ENCODE results near the gene CCDC177. TPM values are rescaled to one million over a fixed set of nuclear protein-coding genes. Genes with fewer than 3 reads are reported as not detected.
A peak's percentile ranks its signal among the peaks of the same experiment; 100 is the strongest.
"Not testable (repeated sequence)": the region's sequence is repeated elsewhere in the genome, so short reads cannot be mapped to it uniquely, and the experiment has no call there.

CCDC177 gene
- total RNA-seq, 1 donor from 2014 or later: not detected

DNA sequence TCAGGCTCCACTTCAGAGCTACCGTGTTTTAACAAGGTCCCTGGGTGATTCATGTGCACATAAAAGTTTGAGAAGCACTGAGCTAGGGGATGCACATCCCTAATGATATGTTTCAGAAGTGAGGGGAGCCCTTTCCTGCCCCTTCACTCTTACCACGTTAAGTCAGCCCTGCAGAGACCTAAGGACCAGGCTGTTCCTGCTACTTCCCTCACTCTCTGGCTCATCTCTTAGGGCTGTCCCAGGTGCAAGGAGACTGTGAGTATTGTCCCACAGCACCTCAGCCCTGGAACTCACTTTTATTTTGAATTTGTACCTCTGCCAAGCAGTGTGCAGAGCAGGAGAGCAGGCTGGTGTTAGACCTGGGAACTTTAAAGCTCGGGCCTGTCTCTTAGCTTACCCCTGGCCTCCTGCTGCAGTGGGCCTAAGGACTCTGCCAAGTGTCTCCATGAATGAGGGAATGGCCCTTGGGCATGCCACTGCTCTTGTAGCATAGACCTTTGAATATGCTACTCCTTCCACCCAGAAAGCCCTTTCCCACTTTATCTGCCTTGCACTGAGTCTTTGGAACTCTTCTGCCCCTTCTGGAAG lies 25.7 kb upstream of the CCDC177 start:
- no peak for DNase-seq (ENCODE audit: extremely low read depth, low read depth, low spot score)

DNA sequence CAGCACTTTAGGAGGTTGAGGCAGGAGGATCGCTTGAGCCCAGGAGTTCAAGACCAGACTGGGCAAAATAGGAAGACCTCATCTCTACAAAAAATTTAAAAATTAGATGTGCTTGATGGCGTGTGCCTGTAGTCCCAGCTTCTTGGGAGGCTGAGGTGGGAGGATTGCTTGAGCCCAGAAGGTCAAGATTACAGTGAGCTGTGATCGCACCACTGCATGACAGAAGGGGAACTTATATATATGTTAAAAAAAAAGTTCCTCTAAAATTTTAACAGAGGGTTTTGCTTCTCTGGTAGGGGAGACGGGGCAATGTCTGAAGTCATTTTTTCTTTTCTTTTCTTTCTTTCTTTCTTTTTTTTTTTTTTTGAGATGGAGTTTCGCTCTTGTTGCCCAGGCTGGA lies 24.8 kb upstream of the CCDC177 start:
- DNase-seq (ENCODE audit: extremely low read depth, low read depth, low spot score): not testable (repeated sequence)

DNA sequence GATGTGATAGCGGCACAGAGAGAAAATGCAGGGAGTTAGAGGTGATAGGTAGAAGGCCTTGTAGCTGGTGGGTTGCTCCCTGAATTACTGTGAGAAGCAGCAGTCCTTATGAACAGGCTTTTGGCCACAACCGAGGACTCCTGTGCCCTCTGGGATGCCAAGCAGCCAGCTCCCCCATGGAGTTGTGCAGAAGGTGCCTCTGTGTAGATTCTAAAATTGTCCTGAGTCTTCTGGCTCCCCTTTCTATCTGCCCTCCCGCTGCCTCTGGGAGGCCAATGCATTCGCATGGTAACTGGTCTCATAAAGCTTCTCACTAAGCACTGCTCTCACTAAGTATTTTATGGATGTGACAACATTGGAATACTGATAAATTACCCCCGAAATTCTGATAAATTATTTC lies 20.7 kb upstream of the CCDC177 start:
- DNase-seq (ENCODE audit: extremely low read depth, low read depth, low spot score): no peak

DNA sequence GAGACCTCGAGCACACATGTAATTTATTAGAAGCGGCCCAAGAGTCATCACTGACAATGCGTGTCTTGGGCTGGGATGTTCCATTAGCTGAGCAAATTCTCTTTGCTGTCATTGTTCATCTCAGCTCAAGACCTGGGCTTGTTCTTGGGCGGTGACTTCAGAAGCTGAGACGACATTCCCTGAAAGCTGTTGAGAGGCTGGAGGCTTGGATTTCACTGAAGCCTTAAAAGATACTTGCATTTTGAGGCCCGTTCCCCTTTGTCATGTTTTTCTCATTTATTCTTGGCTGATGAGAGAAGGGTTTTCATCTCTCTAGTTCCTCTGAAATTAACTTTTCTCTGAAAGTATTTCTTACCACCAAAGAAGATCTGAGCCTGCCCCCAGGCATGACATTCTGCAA lies 20.2 kb upstream of the CCDC177 start:
- no peak for DNase-seq (ENCODE audit: extremely low read depth, low read depth, low spot score)

DNA sequence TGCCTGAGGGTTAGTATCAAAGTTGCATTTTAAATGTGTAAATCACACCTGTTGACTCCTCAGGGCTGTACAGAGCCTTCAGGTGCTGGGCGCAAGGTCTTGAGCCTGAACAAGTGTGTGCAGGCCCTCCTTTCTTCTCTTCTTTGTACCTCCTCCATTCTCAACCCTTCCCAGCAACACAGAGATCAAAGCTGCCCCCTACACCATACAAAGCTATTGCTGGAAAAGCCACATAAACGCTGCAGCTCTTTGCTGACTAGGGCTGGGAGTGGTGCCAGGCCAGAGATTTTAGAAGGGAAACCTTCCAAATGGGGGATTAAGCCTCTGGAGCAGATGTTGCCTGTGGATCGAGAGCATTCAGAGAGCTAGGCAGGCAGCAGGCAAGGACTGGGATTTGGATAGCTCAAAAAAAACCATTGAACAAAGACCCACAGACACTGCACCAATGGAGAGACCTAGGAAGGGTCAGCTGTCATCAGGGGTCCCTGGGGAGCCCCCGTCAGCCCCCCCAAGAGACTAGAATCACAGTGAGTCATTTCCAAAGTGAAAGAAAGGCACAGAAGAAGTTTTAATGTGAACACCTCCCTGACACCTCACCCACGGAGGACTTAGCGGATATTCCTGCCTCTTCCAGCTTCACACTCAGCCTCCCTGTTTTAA lies 18.5 kb upstream of the CCDC177 start:
- no peak for DNase-seq (ENCODE audit: extremely low read depth, low read depth, low spot score)

DNA sequence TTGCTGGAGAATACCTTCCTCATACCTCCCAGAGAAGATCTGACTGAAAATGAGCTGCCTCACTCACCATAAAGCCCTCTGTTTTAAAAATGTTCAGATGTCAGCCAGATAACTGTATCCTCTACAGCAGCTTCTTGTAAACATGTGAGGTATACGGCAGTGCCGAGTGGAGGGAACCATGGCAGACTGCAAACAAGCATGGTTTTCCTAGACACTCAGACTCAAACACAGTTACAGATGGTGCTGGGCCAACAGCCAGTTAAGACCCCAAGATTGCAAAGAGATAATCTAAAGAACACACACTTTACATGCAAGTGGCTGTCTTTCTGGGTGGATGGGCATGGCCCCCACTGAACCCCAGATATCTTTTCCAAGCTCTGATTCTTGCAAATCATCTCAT lies 16.6 kb upstream of the CCDC177 start:
- DNase-seq (ENCODE audit: extremely low read depth, low read depth, low spot score): no peak

DNA sequence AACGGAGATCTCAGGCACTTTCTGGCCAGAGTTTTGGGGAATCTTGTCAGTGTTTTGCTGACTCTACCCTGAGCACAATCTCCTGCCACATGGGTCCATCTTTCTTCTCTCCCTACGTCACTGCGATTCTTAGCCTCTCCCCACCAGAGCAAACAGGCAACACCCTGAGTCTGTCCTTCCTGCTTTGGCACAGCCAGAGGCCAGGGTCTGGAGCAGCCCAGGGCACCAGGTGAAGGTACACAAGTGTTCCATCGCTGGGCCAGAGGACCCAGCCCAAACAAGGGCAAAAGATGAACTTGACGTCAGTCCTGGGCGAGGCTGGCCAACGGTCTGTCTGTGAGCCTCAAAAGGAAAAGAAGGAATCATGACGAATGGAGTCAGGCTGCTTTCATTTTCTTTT lies 12.7 kb upstream of the CCDC177 start:
- DNase-seq (ENCODE audit: extremely low read depth, low read depth, low spot score): no peak

DNA sequence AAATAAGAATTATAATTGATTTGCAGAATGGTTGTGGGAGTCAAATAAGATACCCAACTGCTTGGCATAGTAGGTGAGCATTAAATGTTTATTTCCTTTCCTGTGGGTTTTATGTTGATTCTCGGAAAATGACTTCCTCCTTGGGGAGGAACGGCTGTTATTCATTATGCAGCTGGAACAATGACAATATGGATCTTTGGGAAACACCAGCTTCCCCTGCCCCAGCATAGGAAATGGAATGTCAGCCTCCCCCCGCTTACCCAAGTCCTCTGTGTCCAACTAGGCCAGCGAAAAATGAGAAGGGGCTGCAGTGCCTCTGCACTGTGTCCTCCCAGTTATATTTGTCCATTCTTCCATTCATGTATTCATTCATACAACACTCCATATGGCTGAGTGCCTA lies 11.7 kb upstream of the CCDC177 start:
- peak; percentile 66 for DNase-seq (ENCODE audit: extremely low read depth, low read depth, low spot score)

DNA sequence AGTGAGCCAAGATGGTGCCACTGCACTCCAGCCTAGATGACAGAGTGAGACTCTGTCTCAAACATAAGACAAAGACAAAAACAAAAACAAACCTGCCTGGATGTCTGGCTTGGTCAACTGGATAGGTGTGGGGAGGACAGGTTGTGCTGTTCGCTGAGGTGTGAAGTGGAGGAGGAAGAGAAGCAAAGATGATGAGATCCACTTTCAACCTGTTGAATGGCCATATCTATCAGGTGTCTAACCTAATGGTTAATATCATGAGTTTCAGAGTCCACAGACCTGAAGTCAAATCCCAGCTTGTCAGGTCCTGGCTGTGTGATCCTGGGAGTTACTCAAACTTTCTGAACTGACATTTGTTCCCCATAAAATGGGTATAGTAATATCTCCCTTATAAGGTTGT lies 9.7 kb upstream of the CCDC177 start:
- no peak for DNase-seq (ENCODE audit: extremely low read depth, low read depth, low spot score)

DNA sequence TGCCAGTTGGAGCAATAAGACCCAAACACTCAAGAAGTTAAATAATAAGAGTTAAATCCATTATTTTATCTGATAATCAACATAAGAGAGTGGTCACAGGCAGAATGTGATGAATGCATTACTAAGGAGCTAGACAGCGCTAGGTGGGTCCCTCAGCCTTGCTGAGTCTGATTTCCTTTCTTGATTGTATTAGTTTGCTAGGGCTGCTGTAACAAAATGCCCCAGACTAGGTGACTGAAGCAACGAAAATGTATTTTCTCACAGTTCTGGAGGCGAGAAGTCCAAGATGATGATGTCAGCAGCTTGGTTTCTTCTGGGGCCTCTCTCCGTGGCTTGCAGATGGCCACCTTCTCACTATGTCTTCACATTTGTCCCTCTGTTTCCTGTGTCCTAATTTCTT lies 8.2 kb upstream of the CCDC177 start:
- DNase-seq (ENCODE audit: extremely low read depth, low read depth, low spot score): no peak

DNA sequence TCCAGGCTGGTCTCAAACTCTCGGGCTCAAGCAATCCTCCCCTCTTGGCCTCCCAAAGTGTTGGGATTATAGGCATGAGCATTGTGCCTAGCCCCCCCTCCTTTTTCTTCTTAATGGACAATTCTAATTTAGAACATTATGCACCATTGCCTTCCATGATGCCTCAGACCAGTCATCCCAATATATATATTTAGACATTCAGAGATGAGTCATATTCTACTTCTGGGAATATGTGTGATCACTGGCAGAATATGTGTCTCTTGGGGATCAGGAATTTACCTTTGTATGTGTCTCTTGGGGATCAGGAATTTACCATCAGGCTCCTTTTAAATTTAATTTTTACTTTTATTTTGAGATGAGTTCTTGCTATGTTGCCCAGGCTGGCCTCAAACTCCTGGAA lies 7.5 kb upstream of the CCDC177 start:
- DNase-seq (ENCODE audit: extremely low read depth, low read depth, low spot score): no peak

DNA sequence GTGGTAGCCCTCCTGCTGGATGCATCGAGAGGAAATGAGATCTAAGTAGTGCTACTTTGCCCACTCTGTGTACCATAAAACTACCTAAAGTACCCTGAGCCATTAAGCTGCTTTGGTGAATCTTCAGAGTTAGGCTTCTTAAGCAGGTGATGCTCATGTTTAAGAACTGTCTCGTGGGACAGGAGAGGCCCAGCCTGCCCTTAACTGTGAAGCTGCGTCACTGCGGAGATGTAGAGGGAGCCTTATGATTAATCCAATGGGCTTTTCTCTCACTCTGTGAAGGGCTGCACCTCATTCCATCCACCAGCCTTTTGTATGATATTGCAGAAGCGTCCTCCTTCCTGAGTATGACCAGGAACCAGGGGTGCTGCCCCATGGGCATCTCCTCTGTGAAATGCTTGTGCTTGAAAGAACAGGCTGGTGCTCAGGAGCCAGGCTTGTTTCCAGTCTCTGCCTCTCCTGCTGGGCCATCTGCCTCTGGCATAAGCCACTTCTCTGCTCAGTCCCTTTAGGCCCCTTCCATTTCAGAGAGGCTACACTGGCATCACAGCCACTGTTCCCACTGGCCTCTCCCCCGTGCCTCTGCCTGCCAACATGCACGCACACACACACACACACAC lies 6.8 kb upstream of the CCDC177 start:
- no peak for DNase-seq (ENCODE audit: extremely low read depth, low read depth, low spot score)

DNA sequence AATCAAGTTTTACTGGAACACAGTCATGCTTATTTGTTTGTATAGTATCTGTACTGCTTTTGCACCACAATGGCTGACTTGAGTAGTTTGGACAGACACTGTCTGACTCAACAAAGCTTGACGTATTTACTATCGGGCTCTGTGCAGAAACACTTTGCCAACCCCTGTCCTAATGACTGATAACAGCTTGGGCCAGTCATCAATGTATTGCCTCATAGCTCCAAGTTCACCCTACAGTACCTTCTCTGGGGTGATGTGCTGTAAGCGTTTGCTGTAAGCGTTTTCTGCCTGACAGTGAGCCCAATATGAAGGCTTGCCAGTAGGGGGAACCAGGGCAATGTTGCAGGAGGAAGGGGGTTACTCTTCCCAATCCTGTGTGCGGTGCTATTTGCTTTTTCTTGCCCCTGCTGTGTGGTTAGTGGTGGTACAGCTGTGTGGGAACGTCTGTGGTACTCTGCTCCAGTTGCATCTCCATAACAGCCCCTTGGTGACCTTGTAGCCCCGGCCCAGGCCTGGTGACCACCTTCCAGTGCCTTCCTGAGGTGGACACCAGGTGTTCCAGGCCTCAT lies 5.4 kb upstream of the CCDC177 start:
- no peak for DNase-seq (ENCODE audit: extremely low read depth, low read depth, low spot score)

DNA sequence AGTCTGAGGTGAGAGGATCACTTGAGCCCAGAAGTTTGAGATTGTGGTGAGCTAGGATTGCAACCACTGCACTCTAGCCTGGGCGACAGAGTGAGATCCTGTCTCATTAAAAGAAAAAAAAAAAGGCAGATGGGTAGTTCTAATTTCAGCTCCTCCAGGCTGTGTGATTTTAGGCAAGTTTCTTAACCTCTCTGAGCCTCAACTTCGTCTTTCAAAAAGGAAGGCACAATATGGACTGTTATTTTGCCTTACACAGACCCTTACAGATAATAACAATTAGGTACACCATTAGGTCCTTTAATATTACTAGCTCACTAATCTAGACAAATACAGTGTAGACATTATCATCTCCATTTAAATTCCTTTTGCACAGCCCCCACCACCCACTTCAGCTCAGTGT lies 4.8 kb upstream of the CCDC177 start:
- no peak for DNase-seq (ENCODE audit: extremely low read depth, low read depth, low spot score)

DNA sequence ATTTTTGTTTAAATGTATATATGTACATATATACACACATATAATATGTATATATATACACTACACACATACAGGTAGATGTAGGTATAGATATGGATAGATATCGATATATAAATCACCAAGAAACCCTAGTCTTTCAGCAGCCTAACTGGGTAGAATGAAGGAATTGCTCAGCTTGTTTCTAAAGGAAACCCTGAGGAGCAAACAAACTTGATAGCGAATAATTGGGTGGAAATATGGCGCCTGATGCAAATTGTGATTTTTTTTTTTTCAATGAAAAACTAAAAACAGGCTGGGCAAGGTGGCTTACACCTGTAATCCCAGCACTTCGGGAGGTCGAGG lies 254 bp upstream of the CCDC177 start:
- no peak for DNase-seq (ENCODE audit: extremely low read depth, low read depth, low spot score)

DNA sequence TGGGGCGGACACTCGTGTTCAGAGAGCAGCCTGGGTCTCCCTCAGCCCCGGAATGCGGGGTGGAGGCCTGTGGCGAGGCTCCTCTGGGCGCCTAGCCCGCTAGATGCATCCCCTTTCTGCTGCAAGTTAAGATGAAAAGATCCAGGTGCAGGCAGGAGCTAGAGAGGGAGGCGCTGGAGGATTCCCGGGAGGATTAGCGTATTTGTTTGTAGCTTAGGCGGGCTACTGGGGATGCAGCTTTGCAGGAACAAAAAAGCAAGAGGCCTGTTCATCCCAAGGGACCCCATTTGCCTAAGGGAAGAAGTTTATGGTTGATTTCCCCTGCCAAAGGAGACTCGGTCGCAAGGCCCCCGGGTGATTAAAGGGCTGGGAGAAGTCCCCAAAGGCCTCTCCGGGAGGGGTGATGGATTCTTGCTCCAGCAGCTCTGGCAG lies 824 bp downstream of the CCDC177 start:
- no peak for DNase-seq (ENCODE audit: extremely low read depth, low read depth, low spot score)

DNA sequence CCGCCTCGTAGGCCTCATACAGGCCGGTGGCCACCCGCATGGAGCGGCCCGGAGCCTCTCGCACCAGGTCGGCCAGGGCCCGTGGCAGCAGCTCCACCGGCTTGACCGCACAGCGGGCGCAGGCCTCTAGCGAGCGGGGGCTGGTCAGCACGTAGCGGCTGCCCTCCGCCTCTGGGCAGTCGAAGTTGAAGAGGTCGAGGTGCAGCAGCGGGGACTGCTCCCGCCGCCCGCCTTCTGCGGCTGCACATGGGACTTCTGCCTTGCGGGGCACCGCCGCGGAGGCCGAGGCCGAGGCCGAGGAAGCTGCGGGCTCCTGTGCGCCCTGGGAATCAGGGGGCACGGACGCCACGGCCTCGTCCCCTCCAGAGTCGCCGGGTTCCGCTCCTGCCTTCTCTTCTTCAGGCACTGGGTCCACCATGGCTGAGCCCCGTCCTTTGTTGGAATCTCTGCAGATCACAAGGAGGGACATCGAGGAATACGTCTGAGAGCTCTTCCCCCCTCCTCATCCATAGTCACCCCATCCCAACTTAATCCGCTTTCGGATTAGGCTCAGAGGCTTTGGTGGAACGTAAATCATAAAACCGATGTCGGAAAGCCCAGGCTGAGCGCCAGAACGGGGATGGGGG lies 1.4 kb downstream of the CCDC177 start:
- no peak for DNase-seq (ENCODE audit: extremely low read depth, low read depth, low spot score)

DNA sequence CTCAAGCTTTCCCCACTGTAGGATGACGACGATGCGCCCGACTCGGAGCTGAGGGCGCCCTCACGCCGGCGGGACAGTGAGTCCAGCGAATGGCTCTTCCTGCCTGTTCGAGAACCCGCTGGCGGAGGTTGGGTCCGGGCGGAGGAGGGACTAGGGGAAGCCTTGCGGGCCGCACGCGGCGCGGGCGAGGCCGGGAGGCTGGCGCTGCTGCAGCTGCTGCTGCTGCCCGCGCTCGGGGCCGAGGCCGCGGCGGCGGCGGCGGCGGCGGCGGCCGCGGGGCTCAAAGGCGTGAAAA lies 1.9 kb downstream of the CCDC177 start:
- no peak for DNase-seq (ENCODE audit: extremely low read depth, low read depth, low spot score)

DNA sequence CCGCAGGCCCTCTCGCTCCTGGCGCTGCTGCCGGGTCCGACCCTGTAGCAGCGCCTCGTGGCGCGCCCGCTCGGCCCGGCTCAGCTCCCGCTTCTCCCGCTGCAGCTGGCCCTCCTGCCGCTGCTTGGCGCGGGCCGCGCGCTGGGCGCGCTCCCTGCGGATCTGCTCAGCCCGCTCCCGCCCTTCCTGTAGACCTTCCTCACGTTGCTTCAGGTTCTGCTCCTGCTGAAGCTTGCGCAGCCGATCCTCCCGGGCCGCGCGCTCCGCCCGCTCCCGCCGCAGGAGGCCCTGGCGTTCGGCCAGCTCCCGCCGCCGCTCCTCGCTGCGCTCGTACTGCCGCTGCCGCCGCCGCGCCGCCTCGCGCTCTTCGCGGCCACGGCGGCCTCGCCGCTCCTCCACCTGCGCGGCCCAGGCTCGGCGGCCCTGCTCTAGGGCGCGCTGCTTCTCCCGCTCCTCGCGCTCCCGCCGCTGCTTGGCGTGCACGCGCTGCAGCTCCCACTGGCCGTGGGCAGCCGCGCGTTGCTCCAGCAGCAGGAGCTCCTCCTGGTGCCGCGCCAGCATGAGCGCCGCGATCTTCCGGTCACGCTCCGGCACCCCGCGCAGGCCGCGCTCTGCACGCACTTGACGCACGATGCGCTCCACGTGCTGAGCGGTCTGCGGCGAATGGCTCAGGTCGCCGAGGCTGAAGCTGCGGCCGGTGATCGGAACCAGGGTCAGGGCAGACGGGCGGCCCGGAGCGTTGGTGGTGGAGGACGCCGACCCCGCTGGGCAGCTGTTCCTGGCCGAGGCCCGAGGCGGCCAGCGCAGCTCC lies 2.4 kb downstream of the CCDC177 start:
- no peak for DNase-seq (ENCODE audit: extremely low read depth, low read depth, low spot score)

DNA sequence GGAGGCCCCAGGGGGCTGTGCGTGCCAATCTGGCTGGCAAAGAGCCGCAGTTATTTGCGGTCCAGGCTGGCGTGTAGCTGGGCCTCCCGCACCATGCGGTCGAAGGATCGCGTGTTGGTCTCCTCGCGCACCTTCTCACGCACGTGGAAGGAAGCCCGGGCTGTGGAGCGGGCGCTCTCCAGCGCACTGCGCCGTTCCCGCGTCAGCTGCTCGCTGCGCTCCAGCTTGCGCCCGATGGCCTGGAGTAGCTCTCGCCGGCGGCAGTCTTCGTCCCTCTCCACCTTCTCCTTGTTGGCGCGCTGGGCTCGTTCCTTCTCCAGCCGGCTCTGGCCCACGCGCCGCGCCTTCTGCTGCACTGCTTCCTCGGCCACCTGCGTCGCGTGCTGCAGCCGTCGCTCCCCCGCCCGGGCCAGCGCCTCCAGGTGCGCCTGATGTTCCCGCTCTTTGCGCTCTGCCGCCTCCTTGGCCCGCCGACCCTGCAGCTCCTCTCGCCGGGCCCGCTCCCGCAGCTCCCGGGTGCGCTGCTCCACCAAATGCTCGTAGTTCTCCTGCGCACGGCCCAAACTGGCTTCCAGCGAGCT lies 3.1 kb downstream of the CCDC177 start:
- DNase-seq (ENCODE audit: extremely low read depth, low read depth, low spot score): no peak

DNA sequence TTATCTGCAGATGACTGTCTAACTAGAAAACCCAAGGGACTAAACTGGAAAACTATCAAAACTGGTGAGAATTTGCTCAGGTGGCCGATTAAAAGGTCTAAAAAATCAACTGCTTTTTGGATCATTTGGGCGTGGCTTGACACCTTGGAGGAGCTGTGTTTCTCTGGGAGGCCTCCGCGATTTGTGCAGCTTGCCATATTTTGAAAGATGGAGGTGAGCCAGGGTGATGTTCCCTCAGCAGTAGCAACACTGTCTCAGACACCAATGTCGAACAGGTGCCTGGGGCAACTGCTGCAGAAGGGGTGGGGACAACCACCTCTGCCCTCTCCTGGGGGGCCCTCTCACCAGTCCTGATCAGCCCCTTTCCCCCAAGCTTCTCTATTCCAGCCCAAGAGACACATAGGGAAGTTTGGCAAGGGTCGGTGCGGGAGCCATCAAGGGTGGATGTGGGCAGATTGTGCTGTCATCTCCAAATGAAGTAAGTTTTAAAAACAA lies 3.8 kb downstream of the CCDC177 start:
- no peak for DNase-seq (ENCODE audit: extremely low read depth, low read depth, low spot score)
